Cardiac atrium fibroblast (primary cell): ENCODE measurements around the gene TSPAN19. TPM values are rescaled to one million over a fixed set of nuclear protein-coding genes. Genes with fewer than 3 reads are reported as not detected.

ENCODE experiments used
- total RNA-seq: library from RNA; depleted of rRNA; stranded (reverse); fragments of >200 nt; gene quantifications from 2 replicates; pipeline ENCODE4 v1.2.3, GENCODE V29; 2015

The TSPAN19 gene
- total RNA-seq = not detected in 2 replicates

GRCh38 chr12:85036234-85036707, at the start of gene TSPAN19, which contains the start of gene LRRIQ1:
Gene TSPAN19, minus strand, starts transcription at chr12:85036277. Its CDS starts 6,331 bp downstream, at chr12:85029946.
Gene LRRIQ1, plus strand, starts transcription at chr12:85036351. Its CDS starts 1,826 bp downstream, at chr12:85038177.

Other genes starting within 250 kb of the TSPAN19 start
- gene SLC6A15, start 123.5 kb downstream of the TSPAN19 start, total RNA-seq = 1.6 and 2.3 TPM in 2 replicates
- gene LRRIQ1, start 74 bp upstream of the TSPAN19 start, total RNA-seq = not detected in 2 replicates
- not detected in 2 replicates for gene ALX1, start 243.9 kb upstream of the TSPAN19 start, total RNA-seq